K562 (cell line): ENCODE data around the gene NIPAL3. TPM values are rescaled to one million over a fixed set of nuclear protein-coding genes. Genes with fewer than 3 reads are reported as not detected.
A peak's percentile ranks its signal among the peaks of the same experiment; 100 is the strongest.

Experiments used
- CREB1 ChIP-seq, 2 experiments: sonication (generic) in 1 of 2; formaldehyde crosslinking in 1 of 2; IDR thresholded peaks; 2 replicates each; pipeline versions ENCODE4 v1.6.1 to v1.8.0; 2012 to 2022; ENCODE audit warnings: inconsistent platforms in 1 of 2, mild to moderate bottlenecking in 1 of 2, missing genetic modification reagents in 1 of 2, moderate library complexity in 1 of 2
- CTCF ChIP-seq, 3 experiments: IDR thresholded peaks in 2 of 3; conservative IDR thresholded peaks in 1 of 3; 2 replicates each; pipeline ENCODE4 v1.5.1; 2011 to 2012; ENCODE audit warnings: low read length in 3 of 3, mild to moderate bottlenecking in 3 of 3, control low read depth in 2 of 3, improper control_type of control experiment in 1 of 3, inconsistent platforms in 1 of 3, low read depth in 1 of 3, mixed read lengths in 1 of 3, moderate library complexity in 1 of 3; ENCODE audit not compliant: insufficient read depth in 2 of 3
- DPF2 ChIP-seq: fragments of 450-650 bp; IDR thresholded peaks from 2 replicates; pipeline ENCODE4 v1.6.1; 2016
- MAX ChIP-seq: sonication (generic); formaldehyde crosslinking; IDR thresholded peaks from 2 replicates; pipeline ENCODE4 v1.9.0; 2022; ENCODE audit warnings: mild to moderate bottlenecking, missing genetic modification reagents
- MEIS2 ChIP-seq: fragments of 450-650 bp; IDR thresholded peaks from 2 replicates; pipeline ENCODE4 v1.6.1; 2014; ENCODE audit warnings: mild to moderate bottlenecking; ENCODE audit not compliant: partially characterized antibody
- MLX ChIP-seq, 2 experiments: fragments of 450-650 bp in 1 of 2; sonication (generic) in 1 of 2; formaldehyde crosslinking; conservative IDR thresholded peaks; 2 replicates each; pipeline versions ENCODE4 v1.4.0 to v1.8.1; 2020 to 2022; ENCODE audit warnings: mild to moderate bottlenecking in 1 of 2, missing genetic modification reagents in 1 of 2
- POLR3G ChIP-seq: IDR thresholded peaks from 2 replicates; pipeline ENCODE4 v1.6.1; 2011; ENCODE audit not compliant: insufficient read length, insufficient replicate concordance; ENCODE audit errors: extremely low read depth
- POU5F1 ChIP-seq: fragments of 150-350 bp; IDR thresholded peaks from 2 replicates; pipeline ENCODE4 v1.6.1; 2014; ENCODE audit warnings: borderline replicate concordance, low read length, low read depth, mild to moderate bottlenecking; ENCODE audit not compliant: partially characterized antibody
- PTBP1 ChIP-seq: fragments of 200-400 bp; formaldehyde crosslinking; IDR thresholded peaks from 2 replicates; pipeline ENCODE4 v1.6.1; 2017; ENCODE audit warnings: low read depth, low read length
- STAT6 ChIP-seq: sonication (generic); formaldehyde crosslinking; IDR thresholded peaks from 2 replicates; pipeline ENCODE4 v1.8.1; 2023; ENCODE audit warnings: mild to moderate bottlenecking, missing genetic modification reagents
- TFAP4 ChIP-seq: sonication (generic); formaldehyde crosslinking; IDR thresholded peaks from 2 replicates; pipeline ENCODE4 v1.8.0; 2022; ENCODE audit warnings: missing genetic modification reagents, mild to moderate bottlenecking, moderate library complexity, borderline replicate concordance
- ZBTB1 ChIP-seq: sonication (generic); formaldehyde crosslinking; IDR thresholded peaks from 2 replicates; pipeline ENCODE4 v1.8.1; 2023; ENCODE audit warnings: missing genetic modification reagents, low read depth, mild to moderate bottlenecking, borderline replicate concordance
- ZNF124 ChIP-seq: sonication (generic); formaldehyde crosslinking; IDR thresholded peaks from 2 replicates; pipeline ENCODE4 v1.8.1; 2022; ENCODE audit warnings: missing genetic modification reagents
- ZNF79 ChIP-seq: fragments of 250-450 bp; sonication (Bioruptor Pico); IDR thresholded peaks from 2 replicates; pipeline ENCODE4 v1.4.0; 2020; ENCODE audit warnings: low read depth, mild to moderate bottlenecking, moderate library complexity
- polyA plus RNA-seq, 8 experiments: library from polyadenylated mRNA; depleted of rRNA in 4 of 8; stranded (reverse) in 5 of 8; unstranded in 3 of 8; fragments of >200 nt; fragmentation: Nextera tagmentation in 2 of 8; fragmentation: Illumina TruSeq in 1 of 8; extraction: Ambion mirVana in 2 of 8; extraction: Trizol in 1 of 8; gene quantifications; 2 replicates each; pipeline versions ENCODE4 v1.2.1 to v1.2.3, GENCODE V29; 2011 to 2014; ENCODE audit warnings: inconsistent platforms in 1 of 8, missing spikeins in 1 of 8
- total RNA-seq, 7 experiments: library from RNA; depleted of rRNA in 6 of 7; stranded (reverse); fragments of >200 nt in 6 of 7; fragmentation: Illumina TruSeq in 2 of 7; extraction: Trizol in 2 of 7; gene quantifications; 2 replicates each; pipeline versions ENCODE4 v1.2.1 to v1.2.3, GENCODE V29; 2011 to 2021; ENCODE audit warnings: low replicate concordance in 1 of 7
- TF ChIP-seq, protein P1 (sequence below): IDR thresholded peaks from 3 replicates; pipeline ENCODE4 v1.6.1; 2011; ENCODE audit warnings: borderline replicate concordance, mild to moderate bottlenecking, moderate library complexity; ENCODE audit not compliant: insufficient read length; ENCODE audit errors: extremely low read depth
- TF ChIP-seq, protein P2 (sequence below): fragments of 450-650 bp; formaldehyde crosslinking; IDR thresholded peaks from 2 replicates; pipeline ENCODE4 v1.4.0; 2020; ENCODE audit warnings: mild to moderate bottlenecking, moderate library complexity

NIPAL3 gene
- total and polyA plus RNA-seq, 9 of the 15 experiments (the other 6 are each of a cell fraction or from before 2014, with no cell fraction given): 10.5 to 26.3 (median 16.0) TPM

GRCh38 chr1:24507405-24507804 is 91.8 kb downstream of the NIPAL3 start (continued):
- TF ChIP-seq, protein P1, sequence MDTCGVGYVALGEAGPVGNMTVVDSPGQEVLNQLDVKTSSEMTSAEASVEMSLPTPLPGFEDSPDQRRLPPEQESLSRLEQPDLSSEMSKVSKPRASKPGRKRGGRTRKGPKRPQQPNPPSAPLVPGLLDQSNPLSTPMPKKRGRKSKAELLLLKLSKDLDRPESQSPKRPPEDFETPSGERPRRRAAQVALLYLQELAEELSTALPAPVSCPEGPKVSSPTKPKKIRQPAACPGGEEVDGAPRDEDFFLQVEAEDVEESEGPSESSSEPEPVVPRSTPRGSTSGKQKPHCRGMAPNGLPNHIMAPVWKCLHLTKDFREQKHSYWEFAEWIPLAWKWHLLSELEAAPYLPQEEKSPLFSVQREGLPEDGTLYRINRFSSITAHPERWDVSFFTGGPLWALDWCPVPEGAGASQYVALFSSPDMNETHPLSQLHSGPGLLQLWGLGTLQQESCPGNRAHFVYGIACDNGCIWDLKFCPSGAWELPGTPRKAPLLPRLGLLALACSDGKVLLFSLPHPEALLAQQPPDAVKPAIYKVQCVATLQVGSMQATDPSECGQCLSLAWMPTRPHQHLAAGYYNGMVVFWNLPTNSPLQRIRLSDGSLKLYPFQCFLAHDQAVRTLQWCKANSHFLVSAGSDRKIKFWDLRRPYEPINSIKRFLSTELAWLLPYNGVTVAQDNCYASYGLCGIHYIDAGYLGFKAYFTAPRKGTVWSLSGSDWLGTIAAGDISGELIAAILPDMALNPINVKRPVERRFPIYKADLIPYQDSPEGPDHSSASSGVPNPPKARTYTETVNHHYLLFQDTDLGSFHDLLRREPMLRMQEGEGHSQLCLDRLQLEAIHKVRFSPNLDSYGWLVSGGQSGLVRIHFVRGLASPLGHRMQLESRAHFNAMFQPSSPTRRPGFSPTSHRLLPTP: no peak
- TF ChIP-seq MLX (CRISPR knock-in tag; conservative IDR thresholded peaks at IDR 0.05) (no peak), PTBP1 (no peak), MAX (CRISPR knock-in tag) (no peak), STAT6 (CRISPR knock-in tag) (no peak), POLR3G (no peak), MEIS2 (peak; percentile 90), POU5F1 (no peak), ZNF124 (no peak), CTCF (IDR thresholded peaks at IDR 0.05 in 2 of 3, conservative IDR thresholded peaks at IDR 0.05 in 1 of 3; ENCODE audit: insufficient read depth in 2 of 3, low read depth in 1 of 3, low read length in 3 of 3) (no peak), ZBTB1 (CRISPR knock-in tag) (no peak), CREB1 (IDR thresholded peaks at IDR 0.05) (no peak), CREB1 (CRISPR knock-in tag; IDR thresholded peaks at IDR 0.05) (no peak), ZNF79 (CRISPR knock-in tag) (no peak), TFAP4 (CRISPR knock-in tag) (no peak), DPF2 (0 out of 2 replicates have a peak, but pooled peaks have one; percentile 20)
- TF ChIP-seq, protein P2, sequence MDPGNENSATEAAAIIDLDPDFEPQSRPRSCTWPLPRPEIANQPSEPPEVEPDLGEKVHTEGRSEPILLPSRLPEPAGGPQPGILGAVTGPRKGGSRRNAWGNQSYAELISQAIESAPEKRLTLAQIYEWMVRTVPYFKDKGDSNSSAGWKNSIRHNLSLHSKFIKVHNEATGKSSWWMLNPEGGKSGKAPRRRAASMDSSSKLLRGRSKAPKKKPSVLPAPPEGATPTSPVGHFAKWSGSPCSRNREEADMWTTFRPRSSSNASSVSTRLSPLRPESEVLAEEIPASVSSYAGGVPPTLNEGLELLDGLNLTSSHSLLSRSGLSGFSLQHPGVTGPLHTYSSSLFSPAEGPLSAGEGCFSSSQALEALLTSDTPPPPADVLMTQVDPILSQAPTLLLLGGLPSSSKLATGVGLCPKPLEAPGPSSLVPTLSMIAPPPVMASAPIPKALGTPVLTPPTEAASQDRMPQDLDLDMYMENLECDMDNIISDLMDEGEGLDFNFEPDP (CRISPR knock-in tag): no peak
